ENCODE data around the gene HNRNPM.

Gene HNRNPM

GRCh38 chr19:8444677-8445487 lies at the start of gene HNRNPM:
Gene HNRNPM, plus strand, starts transcription at chr19:8444975. Its CDS starts 24 bp downstream, at chr19:8444999.
- peak; percentile 91 for DNase-seq (ENCODE audit: low read depth)
- no peak for TF ChIP-seq CTCF (IDR thresholded peaks at IDR 0.05; ENCODE audit: low read depth, low read length, missing control alignments)
- H3K4me3 ChIP-seq (ENCODE audit: low read depth, low read length): peak within 1 kb of the TSS; percentile 92
- in situ Hi-C loops (cut with HindIII; ENCODE audit: low sequenced_read_pairs): loop anchor here (5.0 kb wide), 1 partner anchor 73 kb away; no protein-coding TSS in a partner anchor

- in situ Hi-C loops (cut with HindIII; ENCODE audit: low sequenced_read_pairs): no loop called here
- no peak for DNase-seq (ENCODE audit: low read depth)
- no peak for TF ChIP-seq CTCF (IDR thresholded peaks at IDR 0.05; ENCODE audit: low read depth, low read length, missing control alignments)
- H3K4me3 ChIP-seq (ENCODE audit: low read depth, low read length): no peak overlapping the region
Measured at GRCh38 chr19:8395621-8396082, 49.1 kb upstream of the HNRNPM start.

- in situ Hi-C loops (cut with HindIII; ENCODE audit: low sequenced_read_pairs): no loop called here
- no peak for DNase-seq (ENCODE audit: low read depth)
- TF ChIP-seq CTCF (IDR thresholded peaks at IDR 0.05; ENCODE audit: low read depth, low read length, missing control alignments): no peak
- no peak overlapping the region for H3K4me3 ChIP-seq (ENCODE audit: low read depth, low read length)
Measured at GRCh38 chr19:8396185-8396562, 48.6 kb upstream of the HNRNPM start.

GRCh38 chr19:8396563-8397203 lies 48.1 kb upstream of the HNRNPM start:
- in situ Hi-C loops (cut with HindIII; ENCODE audit: low sequenced_read_pairs): no loop called here
- peak; percentile 71 for TF ChIP-seq CTCF (IDR thresholded peaks at IDR 0.05; ENCODE audit: low read depth, low read length, missing control alignments)
- no peak overlapping the region for H3K4me3 ChIP-seq (ENCODE audit: low read depth, low read length)
- no peak for DNase-seq (ENCODE audit: low read depth)

- in situ Hi-C loops (cut with HindIII; ENCODE audit: low sequenced_read_pairs): no loop called here
- no peak for TF ChIP-seq CTCF (IDR thresholded peaks at IDR 0.05; ENCODE audit: low read depth, low read length, missing control alignments)
- no peak for DNase-seq (ENCODE audit: low read depth)
- no peak overlapping the region for H3K4me3 ChIP-seq (ENCODE audit: low read depth, low read length)
Measured at GRCh38 chr19:8397271-8397670, 47.5 kb upstream of the HNRNPM start.

GRCh38 chr19:8397746-8398310 lies 46.9 kb upstream of the HNRNPM start:
- no peak overlapping the region for H3K4me3 ChIP-seq (ENCODE audit: low read depth, low read length)
- no peak for DNase-seq (ENCODE audit: low read depth)
- no peak for TF ChIP-seq CTCF (IDR thresholded peaks at IDR 0.05; ENCODE audit: low read depth, low read length, missing control alignments)
- in situ Hi-C loops (cut with HindIII; ENCODE audit: low sequenced_read_pairs): no loop called here
